SK-N-MC (cell line): ENCODE measurements around the gene MGA.

Source experiments
- EZH2 ChIP-seq: fragments of 200-600 bp; sonication (generic); IDR thresholded peaks from one replicate; pipeline ENCODE4 v1.6.1; 2017; ENCODE audit warnings: antibody characterized with exemption
- FOXP2 ChIP-seq: optimal IDR thresholded peaks from 2 replicates; pipeline ENCODE3; 2011; ENCODE audit warnings: mild to moderate bottlenecking, moderate library complexity; ENCODE audit not compliant: insufficient read depth; ENCODE audit errors: extremely low read length, control extremely low read depth
- POLR2AphosphoS5 ChIP-seq: IDR thresholded peaks from 2 replicates; pipeline ENCODE4 v1.6.1; 2012; ENCODE audit warnings: mild to moderate bottlenecking, low read depth, low read length, borderline replicate concordance

DNA sequence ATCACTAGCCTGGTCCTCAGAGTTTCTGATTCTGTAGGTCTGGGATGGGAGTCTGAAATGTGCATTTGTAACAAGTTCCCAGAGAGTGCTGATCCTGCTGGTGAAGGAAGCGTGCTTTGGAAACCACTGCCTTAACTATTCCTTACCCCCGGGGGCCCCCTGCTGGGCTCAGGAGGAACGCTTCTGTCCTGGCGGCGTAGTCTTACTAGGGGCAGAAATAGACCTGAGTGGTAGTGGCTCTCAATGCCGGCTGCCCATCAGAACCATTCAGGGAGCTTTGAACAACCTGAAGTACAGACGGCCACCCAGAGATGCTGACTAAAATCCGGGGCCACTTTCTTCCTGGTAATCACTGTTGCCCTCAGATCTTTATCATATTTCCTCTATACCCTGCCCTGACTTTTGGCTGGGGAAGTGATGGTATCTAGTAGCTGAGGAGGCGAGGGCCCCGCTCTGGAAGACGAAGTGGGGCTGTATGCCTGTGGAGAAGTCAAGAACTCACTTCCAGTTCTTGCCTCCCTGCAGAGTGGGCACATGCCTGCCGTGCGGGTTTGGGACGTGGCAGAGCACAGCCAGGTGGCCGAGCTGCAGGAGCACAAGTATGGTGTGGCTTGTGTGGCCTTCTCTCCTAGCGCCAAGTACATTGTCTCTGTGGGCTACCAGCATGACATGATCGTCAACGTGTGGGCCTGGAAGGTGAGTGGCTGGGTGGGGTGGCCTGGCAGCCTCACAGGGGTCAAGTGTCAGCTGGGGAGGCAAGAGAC is 151.4 kb downstream of the MGA start:
- no peak for TF ChIP-seq POLR2AphosphoS5
- TF ChIP-seq EZH2 = no peak
- no peak for TF ChIP-seq FOXP2
